MM.1S (cell line): ENCODE results near the gene GAK.

ENCODE experiments used
- CTCF ChIP-seq: fragments of 300-600 bp; sonication (generic); IDR thresholded peaks from 2 replicates; pipeline ENCODE4 v1.5.1; 2016; ENCODE audit warnings: antibody characterized with exemption, low read length, mixed read lengths
- EZH2 ChIP-seq: fragments of 300-600 bp; sonication (generic); optimal IDR thresholded peaks from 2 replicates; pipeline ENCODE3; 2017; ENCODE audit warnings: low read depth, mild to moderate bottlenecking, antibody characterized with exemption, low read length, mixed read lengths

- TF ChIP-seq CTCF (no peak), EZH2 (no peak)
Measured at GRCh38 chr4:926538-926937, 5.6 kb downstream of the GAK start.
